Tibial nerve (tissue), 4 donors: ENCODE data around the gene CPEB3. TPM values are rescaled to one million over a fixed set of nuclear protein-coding genes. Genes with fewer than 3 reads are reported as not detected.

ENCODE experiments used
- DNase-seq, 2 donors: peaks; one replicate each; pipeline ENCODE4 v3.0.0-alpha.2; 2019; ENCODE audit warnings: low spot score in 2 of 2
- H3K27ac ChIP-seq, 4 donors: fragments of 200-600 bp; sonication (generic) in 3 of 4; one replicate each; pipeline ENCODE4 v1.5.1; 2017 to 2019; ENCODE audit warnings: mild to moderate bottlenecking in 1 of 4
- H3K27me3 ChIP-seq, 2 donors: fragments of 200-600 bp; sonication (generic) in 1 of 2; one replicate each; pipeline versions ENCODE4 v1.5.1 to v1.6.0; 2017 to 2019
- H3K36me3 ChIP-seq, 3 donors: fragments of 200-600 bp; sonication (generic); one replicate each; pipeline ENCODE4 v1.5.1; 2018 to 2019
- H3K4me1 ChIP-seq, 4 donors: fragments of 200-600 bp; sonication (generic) in 3 of 4; one replicate each; pipeline ENCODE4 v1.5.1; 2017 to 2019
- H3K4me3 ChIP-seq, 4 donors: fragments of 200-600 bp; sonication (generic) in 3 of 4; one replicate each; pipeline ENCODE4 v1.5.1; 2017 to 2019; ENCODE audit warnings: mild to moderate bottlenecking in 1 of 4, moderate library complexity in 1 of 4
- H3K9me3 ChIP-seq, 4 donors: fragments of 200-600 bp; sonication (generic) in 3 of 4; one replicate each; pipeline ENCODE4 v1.5.1; 2017 to 2019
- EP300 ChIP-seq, 2 donors: sonication (generic); formaldehyde crosslinking; IDR thresholded peaks; one replicate each; pipeline ENCODE4 v1.6.1; 2017; ENCODE audit warnings: antibody characterized with exemption in 2 of 2, mild to moderate bottlenecking in 1 of 2
- POLR2A ChIP-seq, 2 donors: fragments of 450-650 bp; IDR thresholded peaks; one replicate each; pipeline ENCODE4 v1.6.1; 2017; ENCODE audit warnings: antibody characterized with exemption in 2 of 2, mild to moderate bottlenecking in 2 of 2, moderate library complexity in 2 of 2
- WGBS, 2 donors: methylation state at CpG; one replicate each; pipeline ENCODE4 v1.1.5; 2018; 5-methylcytosine and 5-hydroxymethylcytosine counted together
- total RNA-seq, 4 donors: library from RNA; depleted of rRNA; stranded (reverse); fragments of >200 nt; gene quantifications; one replicate each; pipeline ENCODE4 v1.1.0, GENCODE V29; 2016
- TF ChIP-seq, protein P1 (sequence below), 5 experiments: fragments of 200-600 bp in 3 of 5; fragments of 450-650 bp in 2 of 5; sonication (generic) in 3 of 5; IDR thresholded peaks; one replicate each; pipeline ENCODE4 v1.5.1; 2016 to 2019; ENCODE audit warnings: antibody characterized with exemption in 5 of 5, mild to moderate bottlenecking in 3 of 5, moderate library complexity in 2 of 5

CPEB3 gene
- total RNA-seq, 4 donors from 2014 or later = 6.7 to 11.4 (median 8.8) TPM

GRCh38 chr10:92075829-92076228, 215.0 kb downstream of the CPEB3 start:
- H3K4me1 ChIP-seq = no peaks in the 10 kb centered on the region
- H3K4me3 ChIP-seq = no peak overlapping the region
- no peaks in the 10 kb centered on the region for H3K9me3 ChIP-seq
- no peak overlapping the region for H3K27ac ChIP-seq
- no peaks in the 10 kb centered on the region for H3K27me3 ChIP-seq
- no peak for DNase-seq
- TF ChIP-seq POLR2A (IDR thresholded peaks at IDR 0.05) (no peak), EP300 (IDR thresholded peaks at IDR 0.05) (no peak)
- H3K36me3 ChIP-seq = peaks cover 0 to 51% (median 0%) of the 10 kb centered on the region in 3 donors

DNA sequence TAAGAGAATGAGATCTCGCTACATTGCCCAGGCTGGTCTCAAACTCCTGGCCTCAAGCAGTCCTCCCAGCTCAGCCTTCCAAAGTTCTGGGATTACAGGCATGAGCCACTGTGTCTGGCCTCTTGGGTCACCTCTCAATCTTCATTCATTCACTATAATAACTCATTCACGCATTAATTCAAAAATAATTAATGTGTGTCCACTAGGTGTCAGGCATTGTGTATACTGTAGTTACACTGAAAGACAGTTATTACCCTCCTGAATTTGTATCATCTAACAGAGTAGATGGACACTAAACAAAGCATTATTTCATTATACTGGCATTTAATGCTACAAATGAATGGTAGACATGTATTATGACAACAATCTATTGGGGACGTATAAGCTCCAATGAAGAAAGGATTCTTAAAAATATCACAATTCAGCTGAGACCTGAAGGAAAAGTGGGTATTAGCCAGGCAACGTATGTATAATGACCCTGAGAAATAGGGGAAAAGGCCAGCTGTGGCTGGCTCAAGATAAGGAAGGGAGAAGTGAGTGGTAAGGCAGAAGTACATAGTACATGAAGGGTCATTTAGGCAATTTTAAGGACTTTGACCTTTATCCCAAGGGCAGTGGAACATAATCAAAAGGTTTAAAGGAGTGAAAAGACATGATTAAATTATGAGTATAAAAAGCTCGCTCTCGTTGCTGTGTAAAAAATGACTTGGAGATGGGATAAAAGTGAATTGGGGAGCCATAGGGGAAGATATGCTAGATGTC, 216.6 kb downstream of the CPEB3 start:
- Histone ChIP-seq H3K27me3 (no peaks in the 10 kb centered on the region), H3K27ac (no peak overlapping the region), H3K36me3 (peaks cover 0 to 35% (median 0%) of the 10 kb centered on the region in 3 donors), H3K4me3 (no peak overlapping the region), H3K9me3 (no peaks in the 10 kb centered on the region), H3K4me1 (no peaks in the 10 kb centered on the region)
- 75 to 82% methylated on average over 6 of the region's 6 CpGs for WGBS, 2 donors
- DNase-seq = no peak
- no peak for TF ChIP-seq POLR2A (IDR thresholded peaks at IDR 0.05)
- TF ChIP-seq, protein P1, sequence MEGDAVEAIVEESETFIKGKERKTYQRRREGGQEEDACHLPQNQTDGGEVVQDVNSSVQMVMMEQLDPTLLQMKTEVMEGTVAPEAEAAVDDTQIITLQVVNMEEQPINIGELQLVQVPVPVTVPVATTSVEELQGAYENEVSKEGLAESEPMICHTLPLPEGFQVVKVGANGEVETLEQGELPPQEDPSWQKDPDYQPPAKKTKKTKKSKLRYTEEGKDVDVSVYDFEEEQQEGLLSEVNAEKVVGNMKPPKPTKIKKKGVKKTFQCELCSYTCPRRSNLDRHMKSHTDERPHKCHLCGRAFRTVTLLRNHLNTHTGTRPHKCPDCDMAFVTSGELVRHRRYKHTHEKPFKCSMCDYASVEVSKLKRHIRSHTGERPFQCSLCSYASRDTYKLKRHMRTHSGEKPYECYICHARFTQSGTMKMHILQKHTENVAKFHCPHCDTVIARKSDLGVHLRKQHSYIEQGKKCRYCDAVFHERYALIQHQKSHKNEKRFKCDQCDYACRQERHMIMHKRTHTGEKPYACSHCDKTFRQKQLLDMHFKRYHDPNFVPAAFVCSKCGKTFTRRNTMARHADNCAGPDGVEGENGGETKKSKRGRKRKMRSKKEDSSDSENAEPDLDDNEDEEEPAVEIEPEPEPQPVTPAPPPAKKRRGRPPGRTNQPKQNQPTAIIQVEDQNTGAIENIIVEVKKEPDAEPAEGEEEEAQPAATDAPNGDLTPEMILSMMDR (IDR thresholded peaks at IDR 0.05) = no peak
- TF ChIP-seq EP300 (IDR thresholded peaks at IDR 0.05) = no peak

DNA sequence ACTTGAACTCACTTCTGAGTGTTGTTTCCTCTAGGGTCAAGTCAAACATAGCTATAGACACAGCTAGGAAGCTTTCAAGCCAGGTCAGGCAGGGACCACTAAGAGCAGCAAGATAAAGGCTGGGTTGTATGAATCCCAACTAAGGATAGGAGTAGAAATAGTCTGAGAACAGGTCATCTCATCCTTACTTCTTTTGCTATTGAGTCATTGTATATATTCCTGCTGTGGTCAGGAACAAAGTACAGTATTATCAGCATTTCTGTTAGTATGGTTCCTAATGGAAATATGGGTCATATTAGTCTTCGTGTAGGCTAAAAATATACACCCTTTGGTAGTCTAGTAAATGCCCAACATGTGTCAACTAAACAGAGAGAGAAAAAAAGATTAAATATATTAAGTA, 222.0 kb downstream of the CPEB3 start:
- DNase-seq = no peak
- H3K9me3 ChIP-seq = no peaks in the 10 kb centered on the region
- no peak overlapping the region for H3K27ac ChIP-seq
- no peak overlapping the region for H3K4me3 ChIP-seq
- peaks cover 0 to 9% (median 0%) of the 10 kb centered on the region in 3 donors for H3K36me3 ChIP-seq
- no peaks in the 10 kb centered on the region for H3K27me3 ChIP-seq
- H3K4me1 ChIP-seq = no peaks in the 10 kb centered on the region
- TF ChIP-seq POLR2A (IDR thresholded peaks at IDR 0.05) (no peak), EP300 (IDR thresholded peaks at IDR 0.05) (no peak)
- TF ChIP-seq, protein P1 (IDR thresholded peaks at IDR 0.05) = no peak
- WGBS, 2 donors = 72 to 89% methylated on average over 1 of the region's 1 CpG

DNA sequence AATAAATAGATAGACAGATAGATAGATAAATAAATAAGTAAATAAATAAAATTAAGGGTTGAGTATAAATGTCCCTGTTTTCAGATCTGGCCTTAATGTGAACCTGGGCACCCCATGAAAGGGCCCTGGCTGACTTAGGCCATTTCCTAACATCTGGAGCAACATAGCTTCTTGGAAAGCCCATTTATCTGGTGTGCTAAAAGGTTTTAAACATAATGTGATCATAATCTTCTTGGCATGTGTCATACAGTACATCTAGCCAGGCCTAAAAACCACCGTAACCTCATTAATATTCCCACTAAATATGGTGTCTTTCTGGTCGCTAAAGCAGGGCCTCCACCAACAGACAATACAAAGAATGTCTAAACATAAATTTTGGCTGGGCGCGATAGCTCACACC, 224.5 kb downstream of the CPEB3 start:
- Histone ChIP-seq H3K36me3 (peaks cover 0 to 9% (median 0%) of the 10 kb centered on the region in 3 donors), H3K27me3 (no peaks in the 10 kb centered on the region), H3K4me3 (no peak overlapping the region), H3K9me3 (no peaks in the 10 kb centered on the region), H3K4me1 (no peaks in the 10 kb centered on the region), H3K27ac (no peak overlapping the region)
- 97 to 98% methylated on average over 4 of the region's 4 CpGs for WGBS, 2 donors
- TF ChIP-seq, protein P1 (IDR thresholded peaks at IDR 0.05) = no peak
- TF ChIP-seq EP300 (IDR thresholded peaks at IDR 0.05) (no peak), POLR2A (IDR thresholded peaks at IDR 0.05) (no peak)
- DNase-seq = no peak

DNA sequence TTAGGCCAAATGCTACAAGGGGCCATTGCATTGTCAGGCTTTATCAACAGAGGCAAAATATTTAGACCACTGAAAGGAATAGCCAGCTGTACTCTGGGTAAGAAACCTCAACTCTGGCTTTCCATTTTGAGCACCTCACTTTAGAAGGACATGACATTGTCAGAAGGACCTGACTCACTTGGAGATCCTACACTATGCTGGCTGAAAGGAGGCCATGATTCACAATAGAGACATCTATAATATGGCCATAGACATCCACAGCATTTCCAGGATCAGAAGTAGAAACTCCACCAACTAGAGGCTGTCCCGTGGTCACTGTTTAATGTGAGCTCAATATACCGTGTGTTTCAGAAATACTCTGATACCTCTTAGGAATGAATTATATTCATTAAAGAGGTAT, 226.4 kb downstream of the CPEB3 start:
- TF ChIP-seq, protein P1 (IDR thresholded peaks at IDR 0.05) = no peak
- no peak for TF ChIP-seq POLR2A (IDR thresholded peaks at IDR 0.05)
- no peak for TF ChIP-seq EP300 (IDR thresholded peaks at IDR 0.05)
- H3K4me3 ChIP-seq = no peak overlapping the region
- H3K27ac ChIP-seq = no peak overlapping the region
- WGBS, 2 donors = 91 to 95% methylated on average over 2 of the region's 2 CpGs
- peaks cover 0 to 9% (median 0%) of the 10 kb centered on the region in 3 donors for H3K36me3 ChIP-seq
- H3K4me1 ChIP-seq = no peaks in the 10 kb centered on the region
- H3K27me3 ChIP-seq = no peaks in the 10 kb centered on the region
- no peak for DNase-seq
- no peaks in the 10 kb centered on the region for H3K9me3 ChIP-seq
